B cell (primary cell): Measurements from ENCODE around the gene C3. TPM values are rescaled to one million over a fixed set of nuclear protein-coding genes. Genes with fewer than 3 reads are reported as not detected.

ENCODE experiments used
- ATAC-seq: fragments of 200-7000 bp; cut with Tn5 transposase; one replicate; pipeline ENCODE4 v1.10.0; 2021; ENCODE audit warnings: low read depth, mild to moderate bottlenecking, moderate number of reproducible peaks, moderate library complexity
- CTCF ChIA-PET: fragments of 350-600 bp; sonication (Branson Sonifier 250); formaldehyde crosslinking; loops from one replicate; lab custom pipeline; 2021; ENCODE audit warnings: antibody characterized with exemption, inconsistent platforms; lab: Charles Lee
- POLR2A ChIA-PET: fragments of 350-600 bp; sonication (Branson Sonifier 250); formaldehyde crosslinking; loops from one replicate; lab custom pipeline; 2021; ENCODE audit warnings: antibody characterized with exemption; lab: Charles Lee
- DNase-seq: peaks from one replicate; pipeline ENCODE4 v3.0.0; 2013
- H2AFZ ChIP-seq: 2 replicates; pipeline ENCODE4 v1.6.1; 2012; ENCODE audit warnings: mild to moderate bottlenecking, low read depth, low read length; ENCODE audit not compliant: insufficient read depth, poor library complexity, severe bottlenecking
- H3K27ac ChIP-seq, 2 donors: 1 replicate in 1 of 2; 2 replicates in 1 of 2; pipeline ENCODE4 v1.5.1; 2012 to 2013; ENCODE audit warnings: low read length in 2 of 2, mild to moderate bottlenecking in 2 of 2, moderate library complexity in 1 of 2
- H3K27me3 ChIP-seq, 4 experiments: fragments of 200-600 bp in 1 of 4; sonication (generic) in 1 of 4; replicated peaks in 1 of 4; 1 replicate in 2 of 4; 2 replicates in 2 of 4; pipeline versions ENCODE4 v1.6.1 to v1.7.0; 2013 to 2016; ENCODE audit warnings: low read length in 3 of 4, mild to moderate bottlenecking in 2 of 4, mixed read lengths in 1 of 4, moderate library complexity in 1 of 4; ENCODE audit not compliant: insufficient read depth in 4 of 4, control insufficient read depth in 3 of 4; ENCODE audit errors: control extremely low read depth in 1 of 4
- H3K36me3 ChIP-seq, 2 experiments: replicated peaks in 1 of 2; 1 replicate in 1 of 2; 2 replicates in 1 of 2; pipeline versions ENCODE4 v1.6.1 to v1.7.1; 2013; ENCODE audit warnings: low read length in 1 of 2; ENCODE audit not compliant: insufficient read depth in 2 of 2, control insufficient read depth in 1 of 2; ENCODE audit errors: control extremely low read depth in 1 of 2, extremely low read depth in 1 of 2
- H3K4me1 ChIP-seq, 2 donors: fragments of 200-600 bp in 1 of 2; sonication (generic) in 1 of 2; 1 replicate in 1 of 2; 2 replicates in 1 of 2; pipeline versions ENCODE4 v1.5.1 to v1.6.1; 2013 to 2017; ENCODE audit warnings: low read length in 2 of 2; ENCODE audit not compliant: control insufficient read depth in 2 of 2, insufficient read depth in 2 of 2
- H3K4me2 ChIP-seq: replicated peaks from 2 replicates; pipeline ENCODE3; 2012; ENCODE audit warnings: mild to moderate bottlenecking, low read depth, low read length; ENCODE audit not compliant: poor library complexity, severe bottlenecking
- H3K4me3 ChIP-seq, 5 experiments: fragments of 200-600 bp in 1 of 5; sonication (generic) in 1 of 5; 1 replicate in 3 of 5; 2 replicates in 2 of 5; pipeline versions ENCODE4 v1.5.1 to v1.7.0; 2011 to 2016; ENCODE audit warnings: low read length in 4 of 5, mild to moderate bottlenecking in 4 of 5, low read depth in 2 of 5, control low read depth in 1 of 5, moderate library complexity in 1 of 5; ENCODE audit not compliant: insufficient read depth in 1 of 5; ENCODE audit errors: control extremely low read depth in 1 of 5, extremely low read depth in 1 of 5
- H3K79me2 ChIP-seq: fragments of 200-600 bp; sonication (generic); one replicate; pipeline ENCODE4 v1.6.0; 2016; ENCODE audit warnings: low read length; ENCODE audit not compliant: control insufficient read depth, insufficient read depth
- H3K9ac ChIP-seq: fragments of 200-600 bp; sonication (generic); 2 replicates; pipeline ENCODE4 v1.6.1; 2017; ENCODE audit warnings: mild to moderate bottlenecking, low read length, moderate library complexity
- H3K9me3 ChIP-seq, 3 donors: one replicate each; pipeline versions ENCODE4 v1.6.1 to v1.7.1; 2013; ENCODE audit warnings: low read length in 2 of 3; ENCODE audit not compliant: control insufficient read depth in 2 of 3, insufficient read depth in 1 of 3; ENCODE audit errors: control extremely low read depth in 1 of 3
- H4K20me1 ChIP-seq: 2 replicates; pipeline ENCODE4 v1.6.0; 2012; ENCODE audit warnings: mild to moderate bottlenecking, low read length; ENCODE audit not compliant: insufficient read depth, control insufficient read depth, poor library complexity, severe bottlenecking
- H3K27ac Mint-ChIP-seq: one replicate; pipeline ENCODE4 v1.8.0; 2021; ENCODE audit warnings: mixed read lengths
- H3K27me3 Mint-ChIP-seq: one replicate; pipeline ENCODE4 v1.8.0; 2021; ENCODE audit warnings: mixed read lengths
- H3K4me1 Mint-ChIP-seq: one replicate; pipeline ENCODE4 v1.8.0; 2021; ENCODE audit warnings: mixed read lengths
- H3K4me3 Mint-ChIP-seq: one replicate; pipeline ENCODE4 v1.8.0; 2021; ENCODE audit warnings: mixed read lengths
- H3K9me3 Mint-ChIP-seq: one replicate; pipeline ENCODE4 v1.8.0; 2022; ENCODE audit warnings: mixed read lengths; ENCODE audit not compliant: insufficient read depth
- CTCF ChIP-seq: fragments of 200-600 bp; IDR thresholded peaks from one replicate; pipeline ENCODE4 v1.8.0; 2022; ENCODE audit warnings: antibody characterized with exemption, mild to moderate bottlenecking
- EZH2 ChIP-seq: IDR thresholded peaks from 2 replicates; pipeline ENCODE4 v1.6.1; 2012; ENCODE audit warnings: borderline replicate concordance, low read depth, mild to moderate bottlenecking, moderate library complexity, low read length; ENCODE audit not compliant: insufficient read depth, poor library complexity, severe bottlenecking
- WGBS: methylation state at CpG from one replicate; pipeline ENCODE4 v1.1.5; 2013; ENCODE audit warnings: missing lambda C conversion rate; ENCODE audit not compliant: insufficient coverage; 5-methylcytosine and 5-hydroxymethylcytosine counted together
- intact Hi-C: fragments of 100-400 bp; cut with micrococcal nuclease; formaldehyde crosslinking; loops from one replicate; pipeline ENCODE4 v1.10.0; 2022
- polyA plus RNA-seq: library from polyadenylated mRNA; depleted of rRNA; stranded (reverse); fragments of >200 nt; gene quantifications from 2 replicates; pipeline ENCODE4 v1.2.3, GENCODE V29; 2012
- total RNA-seq, 2 donors: library from RNA; stranded (reverse); fragments of 120-200 nt in 1 of 2; gene quantifications; 1 replicate in 1 of 2; 2 replicates in 1 of 2; pipeline versions ENCODE4 v1.2.3 to v1.2.4, GENCODE V29; 2013 to 2022

Gene C3
- total and polyA plus RNA-seq, 2 donors (not counting 1 experiment from before 2014, with no cell fraction given) = 0.01 to 0.47 TPM

- Histone ChIP-seq H3K79me2 (peaks cover 10% of the 10 kb centered on the region), H3K4me2 (peak overlapping the region; percentile 86), H3K27ac (peak overlapping the region; percentile 58 to 67), H3K4me1 (peaks cover 39 to 51% of the 10 kb centered on the region in 2 donors), H3K9ac (peak overlapping the region; percentile 56), H3K4me3 (peak overlapping the region in 4 of 5 experiments; percentile 7 to 55 (median 44)), H3K9me3 (no peaks in the 10 kb centered on the region), H3K27me3 (no peaks in the 10 kb centered on the region), H4K20me1 (no peaks in the 10 kb centered on the region), H3K36me3 (peaks cover 0 to 2% of the 10 kb centered on the region in 2 experiments), H2AFZ (peak overlapping the region; percentile 59)
- Mint-ChIP-seq H3K4me1 (peaks cover 39% of the 10 kb centered on the region), H3K27ac (peak overlapping the region; percentile 99), H3K9me3 (no peaks in the 10 kb centered on the region), H3K27me3 (no peaks in the 10 kb centered on the region), H3K4me3 (peak overlapping the region; percentile 94)
- POLR2A ChIA-PET = interaction anchor here (0.6 to 4.5 kb wide), 16 partner anchors 15 to 1956 kb away, joined by 3 to 17 read pairs (median 3); partner anchors contain the start of genes SH2D3A and VAV1
- intact Hi-C loops = loop anchor here (1.0 to 5.0 kb wide), 10 partner anchors 15 to 539 kb away; partner anchors contain the start of genes ALKBH7, CD70, CLPP and SH2D3A
- TF ChIP-seq EZH2 (no peak), CTCF (peak; percentile 71)
- no peak for ATAC-seq
- 19% methylated on average over 10 of the region's 13 CpGs for WGBS
- CTCF ChIA-PET = interaction anchor here (0.5 to 5.3 kb wide), 20 partner anchors 10 to 520 kb away, joined by 3 to 118 read pairs (median 5); partner anchors contain the start of genes C3, SH2D3A and VAV1
- peak; percentile 83 for DNase-seq
Measured at GRCh38 chr19:6737873-6738786, 17.7 kb upstream of the C3 start.
